Common myeloid progenitor, CD34-positive (primary cell): Measurements from ENCODE around the gene MAP3K4.

Experiments used
- CTCF ChIA-PET: fragments of 350-600 bp; sonication (Branson Sonifier 250); formaldehyde crosslinking; loops from one replicate; lab custom pipeline; 2021; ENCODE audit warnings: antibody characterized with exemption; lab: Charles Lee
- POLR2A ChIA-PET: fragments of 350-600 bp; sonication (Branson Sonifier 250); formaldehyde crosslinking; loops from one replicate; lab custom pipeline; 2021; ENCODE audit warnings: antibody characterized with exemption; lab: Charles Lee
- DNase-seq, 3 donors: peaks; one replicate each; pipeline versions ENCODE4 v3.0.0 to v3.0.0-alpha.2; 2013
- H3K27ac ChIP-seq, 2 experiments: 1 replicate in 1 of 2; 2 replicates in 1 of 2; pipeline ENCODE4 v1.7.0; 2013; ENCODE audit warnings: inconsistent platforms in 2 of 2, low read length in 2 of 2, mild to moderate bottlenecking in 2 of 2, low read depth in 1 of 2, moderate library complexity in 1 of 2; ENCODE audit not compliant: severe bottlenecking in 2 of 2, insufficient read depth in 1 of 2, poor library complexity in 1 of 2
- H3K27me3 ChIP-seq, 5 experiments: replicated peaks in 2 of 5; 1 replicate in 3 of 5; 2 replicates in 2 of 5; pipeline versions ENCODE4 v1.6.1 to v1.7.0; 2013; ENCODE audit warnings: low read length in 4 of 5, mild to moderate bottlenecking in 2 of 5, moderate library complexity in 2 of 5, inconsistent platforms in 1 of 5; ENCODE audit not compliant: insufficient read depth in 5 of 5, control insufficient read depth in 4 of 5
- H3K36me3 ChIP-seq, 4 experiments: 1 replicate in 2 of 4; 2 replicates in 2 of 4; pipeline versions ENCODE4 v1.6.1 to v1.7.0; 2013; ENCODE audit warnings: low read length in 3 of 4, control low read depth in 1 of 4, mild to moderate bottlenecking in 1 of 4; ENCODE audit not compliant: control insufficient read depth in 4 of 4, insufficient read depth in 4 of 4
- H3K4me1 ChIP-seq, 4 experiments: 1 replicate in 3 of 4; 2 replicates in 1 of 4; pipeline versions ENCODE4 v1.6.1 to v1.7.1; 2013; ENCODE audit warnings: low read length in 3 of 4, mild to moderate bottlenecking in 3 of 4, control low read depth in 1 of 4, inconsistent platforms in 1 of 4, moderate library complexity in 1 of 4; ENCODE audit not compliant: control insufficient read depth in 4 of 4, insufficient read depth in 4 of 4; ENCODE audit errors: control extremely low read depth in 1 of 4
- H3K4me3 ChIP-seq, 7 experiments: 1 replicate in 4 of 7; 2 replicates in 3 of 7; pipeline versions ENCODE4 v1.5.1 to v1.7.0; 2013; ENCODE audit warnings: mild to moderate bottlenecking in 7 of 7, low read length in 6 of 7, moderate library complexity in 6 of 7, inconsistent platforms in 2 of 7, low read depth in 2 of 7, control low read depth in 1 of 7; ENCODE audit not compliant: insufficient read depth in 4 of 7, control insufficient read depth in 1 of 7; ENCODE audit errors: extremely low read depth in 1 of 7
- H3K9me3 ChIP-seq, 5 experiments: 1 replicate in 4 of 5; 2 replicates in 1 of 5; pipeline versions ENCODE4 v1.6.1 to v1.7.1; 2013; ENCODE audit warnings: low read length in 4 of 5, mild to moderate bottlenecking in 2 of 5, inconsistent platforms in 1 of 5, low read depth in 1 of 5, moderate library complexity in 1 of 5; ENCODE audit not compliant: control insufficient read depth in 4 of 5, insufficient read depth in 2 of 5; ENCODE audit errors: control extremely low read depth in 1 of 5
- WGBS: methylation state at CpG from one replicate; pipeline ENCODE4 v1.1.5; 2013; ENCODE audit not compliant: insufficient coverage; 5-methylcytosine and 5-hydroxymethylcytosine counted together

Gene MAP3K4

DNA sequence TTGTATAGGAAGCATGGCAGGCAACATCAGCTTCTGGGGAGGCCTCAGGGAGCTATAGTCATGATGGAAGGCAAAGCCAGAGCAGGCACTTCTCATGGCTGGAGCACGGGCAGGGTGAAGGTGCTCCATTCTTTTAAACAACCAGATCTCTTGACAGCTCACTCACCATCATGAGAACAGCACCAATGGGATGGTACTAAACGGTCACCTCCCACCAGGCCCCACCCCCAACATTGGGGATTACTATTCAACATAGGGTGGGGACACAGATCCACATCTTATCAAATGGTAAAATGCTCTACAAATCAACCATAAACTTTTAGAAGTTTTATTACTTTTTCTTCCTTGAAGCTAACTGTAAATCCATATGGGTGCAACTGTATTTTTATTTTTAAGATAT, 61.5 kb downstream of the MAP3K4 start:
- Histone ChIP-seq H3K27ac (no peak overlapping the region), H3K4me3 (no peak overlapping the region), H3K9me3 (no peaks in the 10 kb centered on the region), H3K27me3 (no peaks in the 10 kb centered on the region), H3K4me1 (no peaks in the 10 kb centered on the region), H3K36me3 (peaks cover 0 to 19% (median 9%) of the 10 kb centered on the region in 4 experiments)
- ChIA-PET CTCF (no interaction called here), POLR2A (no interaction called here)
- WGBS, result 100% methylated on average over 1 of the region's 2 CpGs
- DNase-seq, result no peak

DNA sequence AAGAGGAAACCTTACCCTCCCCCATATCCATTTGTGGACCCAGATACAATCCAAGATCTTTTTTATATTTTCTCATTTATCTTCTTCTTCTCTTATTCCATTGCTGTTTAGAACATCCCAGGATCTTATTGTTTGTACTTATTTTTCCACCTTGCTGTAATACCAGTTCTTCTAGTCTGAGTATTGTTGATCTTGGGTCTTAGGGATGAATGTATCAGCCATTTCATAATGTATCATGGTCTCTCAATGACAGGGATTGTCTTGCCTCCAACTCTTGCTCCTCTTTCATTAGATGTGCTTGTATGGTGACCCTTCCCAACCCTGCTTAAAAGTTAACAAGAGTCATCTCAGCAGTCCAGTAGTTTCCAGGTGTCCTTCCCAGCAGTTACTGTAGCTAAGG, 63.3 kb downstream of the MAP3K4 start:
- peaks cover 0 to 8% (median 3%) of the 10 kb centered on the region in 4 experiments for H3K36me3 ChIP-seq
- ChIA-PET CTCF (no interaction called here), POLR2A (no interaction called here)
- H3K4me1 ChIP-seq, result no peaks in the 10 kb centered on the region
- no peak overlapping the region for H3K27ac ChIP-seq
- no peaks in the 10 kb centered on the region for H3K27me3 ChIP-seq
- no peak for DNase-seq
- no peaks in the 10 kb centered on the region for H3K9me3 ChIP-seq
- H3K4me3 ChIP-seq, result no peak overlapping the region

DNA sequence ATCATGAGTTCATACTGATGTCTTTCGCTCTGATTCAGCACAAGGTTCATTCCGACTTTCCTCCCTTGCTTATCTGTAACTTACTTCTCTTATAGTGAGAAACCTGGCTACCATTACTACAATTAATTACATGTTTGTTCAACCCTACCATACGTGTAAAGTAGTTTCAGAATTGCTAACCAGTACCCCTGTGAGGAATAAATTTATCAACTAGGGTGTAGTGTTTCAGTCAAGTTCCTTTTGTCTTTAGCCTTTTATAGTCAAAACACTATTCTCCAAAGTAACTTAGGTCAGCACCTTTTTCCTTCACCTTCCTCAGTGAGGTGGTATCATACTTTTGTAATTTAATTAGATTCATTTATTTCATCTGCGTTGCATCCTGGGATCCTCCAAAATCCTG, 64.9 kb downstream of the MAP3K4 start:
- Histone ChIP-seq H3K9me3 (peaks cover 0 to 2% (median 0%) of the 10 kb centered on the region in 5 experiments), H3K36me3 (peaks cover 0 to 6% (median 5%) of the 10 kb centered on the region in 4 experiments), H3K4me1 (no peaks in the 10 kb centered on the region), H3K27me3 (no peaks in the 10 kb centered on the region), H3K4me3 (no peak overlapping the region), H3K27ac (no peak overlapping the region)
- DNase-seq, result no peak
- 90% methylated on average over 2 of the region's 4 CpGs for WGBS
- ChIA-PET POLR2A (no interaction called here), CTCF (no interaction called here)

DNA sequence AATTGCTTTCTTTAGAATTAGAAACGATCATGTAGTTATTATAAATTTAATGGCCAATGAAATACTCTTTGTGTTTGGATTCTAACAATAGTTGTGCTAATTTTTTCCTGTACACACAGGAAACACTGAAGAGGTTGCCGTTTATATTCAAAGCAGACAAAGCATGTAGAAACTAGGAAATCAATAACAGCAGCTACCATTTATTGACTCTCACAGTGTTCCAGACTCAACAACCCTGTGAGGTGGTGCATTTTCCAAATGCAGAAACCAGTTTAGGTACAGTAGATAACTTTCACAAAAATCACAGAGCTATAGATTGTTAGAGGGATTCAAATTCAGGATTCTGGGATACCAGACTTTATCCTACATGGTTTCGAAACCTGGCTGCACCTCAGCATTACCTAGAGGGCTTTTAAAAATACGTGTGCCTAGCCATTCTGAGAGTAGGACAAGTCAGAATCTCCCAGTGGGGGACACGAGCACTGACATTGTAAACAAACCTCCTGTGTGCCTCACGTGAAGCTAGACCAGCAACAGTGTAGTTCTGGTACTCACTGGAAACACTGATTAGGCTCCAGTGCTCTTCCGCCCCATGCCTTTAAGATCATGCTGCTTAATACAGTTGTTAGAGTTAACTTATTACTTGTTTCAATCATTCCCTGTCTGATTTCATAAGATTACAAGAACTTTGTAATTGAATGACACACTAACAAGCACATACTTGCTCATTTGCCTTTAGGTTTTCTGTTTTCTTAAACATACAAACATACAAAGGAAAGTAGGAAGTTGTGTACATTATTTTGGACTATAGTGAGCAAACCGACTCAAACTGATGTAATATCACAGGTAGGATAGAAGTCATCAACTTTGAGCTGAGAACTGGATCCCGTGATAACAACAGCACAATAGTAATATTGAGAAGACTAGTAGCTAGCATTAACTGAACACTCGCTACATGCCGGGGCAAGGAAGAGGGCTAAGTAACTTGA, 65.8 kb downstream of the MAP3K4 start:
- no peak for DNase-seq
- 94% methylated on average over 6 of the region's 11 CpGs for WGBS
- H3K27ac ChIP-seq, result no peak overlapping the region
- no peaks in the 10 kb centered on the region for H3K27me3 ChIP-seq
- H3K4me1 ChIP-seq, result no peaks in the 10 kb centered on the region
- peaks cover 0 to 7% (median 3%) of the 10 kb centered on the region in 4 experiments for H3K36me3 ChIP-seq
- H3K9me3 ChIP-seq, result peaks cover 0 to 4% (median 0%) of the 10 kb centered on the region in 5 experiments
- ChIA-PET CTCF (no interaction called here), POLR2A (no interaction called here)
- H3K4me3 ChIP-seq, result no peak overlapping the region

DNA sequence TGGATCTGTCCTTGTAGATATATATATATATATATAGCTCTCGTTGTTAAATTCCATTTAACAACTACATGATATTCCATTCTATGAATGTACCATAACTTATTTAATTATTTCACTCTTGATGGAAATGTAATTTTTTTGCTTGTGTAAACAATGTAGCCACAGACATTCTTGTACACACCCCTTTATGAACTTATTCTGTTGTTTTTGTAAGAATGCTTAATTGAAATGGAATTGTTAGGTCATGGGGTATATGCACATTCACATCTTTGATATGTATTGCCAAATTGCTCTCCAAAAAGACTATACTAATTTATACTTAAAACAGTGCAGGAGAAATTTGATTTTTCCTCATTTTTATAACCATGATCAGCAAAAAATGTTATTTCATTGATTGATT, 67.2 kb downstream of the MAP3K4 start:
- Histone ChIP-seq H3K27ac (no peak overlapping the region), H3K4me3 (no peak overlapping the region), H3K9me3 (peaks cover 0 to 4% (median 0%) of the 10 kb centered on the region in 5 experiments), H3K4me1 (no peaks in the 10 kb centered on the region), H3K36me3 (peaks cover 0 to 7% (median 1%) of the 10 kb centered on the region in 4 experiments), H3K27me3 (no peaks in the 10 kb centered on the region)
- DNase-seq, result no peak
- WGBS, result no CpG with 5 or more reads among the region's 1 CpG
- CTCF ChIA-PET, result interaction anchor here (1.0 kb wide), 1 partner anchor 9 kb away, joined by 3 read pairs; no protein-coding TSS in a partner anchor
- POLR2A ChIA-PET, result no interaction called here

DNA sequence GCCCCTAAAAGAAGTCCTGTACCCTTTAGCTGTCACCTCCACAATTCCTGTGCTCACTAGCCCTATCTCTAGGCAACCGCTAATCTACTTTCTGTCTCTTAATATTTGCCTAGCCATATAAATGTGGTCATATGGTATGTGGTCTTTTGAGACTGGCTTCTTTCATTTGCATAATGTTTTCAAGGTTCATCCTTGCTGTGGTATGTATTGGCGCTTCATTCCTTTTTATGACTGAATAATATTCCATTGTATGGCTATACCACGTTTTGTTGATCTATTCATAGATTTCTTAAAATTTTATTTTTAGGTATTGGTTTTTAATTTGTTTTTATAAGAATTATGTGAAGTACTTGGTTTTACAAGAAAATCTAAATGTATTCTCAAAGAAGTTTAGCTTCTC, 70.0 kb downstream of the MAP3K4 start:
- POLR2A ChIA-PET, result no interaction called here
- Histone ChIP-seq H3K4me1 (no peaks in the 10 kb centered on the region), H3K27ac (no peak overlapping the region), H3K27me3 (no peaks in the 10 kb centered on the region), H3K36me3 (peaks cover 0 to 7% (median 4%) of the 10 kb centered on the region in 4 experiments), H3K9me3 (peaks cover 0 to 4% (median 0%) of the 10 kb centered on the region in 5 experiments), H3K4me3 (no peak overlapping the region)
- CTCF ChIA-PET, result no interaction called here
- DNase-seq, result no peak
- WGBS, result no CpG with 5 or more reads among the region's 3 CpGs

DNA sequence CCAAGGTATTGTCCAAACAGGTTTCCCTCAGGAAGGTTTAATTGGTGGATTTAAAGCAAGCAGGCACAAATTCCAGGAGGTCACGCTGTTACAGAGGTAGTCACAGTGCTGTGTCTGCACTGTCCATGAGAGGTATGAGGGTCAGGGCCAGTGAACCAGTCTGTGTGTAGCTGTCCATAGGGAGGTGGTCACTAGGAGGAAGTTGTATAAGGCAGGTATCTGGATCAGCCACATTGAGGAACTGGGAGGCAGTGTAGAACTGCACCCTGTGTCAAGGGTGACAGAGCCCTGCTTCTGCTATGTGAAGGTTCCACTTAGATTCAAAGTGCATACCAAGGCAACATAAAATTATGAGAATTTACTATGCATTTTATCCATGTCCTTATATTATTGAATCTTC, 73.3 kb downstream of the MAP3K4 start:
- POLR2A ChIA-PET, result no interaction called here
- Histone ChIP-seq H3K9me3 (peaks cover 0 to 4% (median 0%) of the 10 kb centered on the region in 5 experiments), H3K4me3 (no peak overlapping the region), H3K27me3 (no peaks in the 10 kb centered on the region), H3K36me3 (peaks cover 0 to 8% (median 4%) of the 10 kb centered on the region in 4 experiments), H3K4me1 (no peaks in the 10 kb centered on the region), H3K27ac (no peak overlapping the region)
- no peak for DNase-seq
- CTCF ChIA-PET, result no interaction called here
- 100% methylated on average over 1 of the region's 1 CpG for WGBS
